Skeletal muscle satellite cell (primary cell): Measurements from ENCODE around the gene THBS2.
"Not testable (repeated sequence)": the region's sequence is repeated elsewhere in the genome, so short reads cannot be mapped to it uniquely, and the experiment has no call there.

Experiments
- H3K27me3 ChIP-seq: 2 replicates; pipeline ENCODE4 v1.7.0; 2013; ENCODE audit warnings: low read length; ENCODE audit not compliant: control insufficient read depth, insufficient read depth
- H3K36me3 ChIP-seq: 2 replicates; pipeline ENCODE4 v1.7.0; 2013; ENCODE audit warnings: mild to moderate bottlenecking, control low read depth, low read length; ENCODE audit not compliant: insufficient read depth
- H3K4me1 ChIP-seq: 2 replicates; pipeline ENCODE4 v1.7.0; 2013; ENCODE audit warnings: low read length; ENCODE audit not compliant: control insufficient read depth, insufficient read depth
- H3K4me2 ChIP-seq: 2 replicates; pipeline ENCODE4 v1.7.0; 2013; ENCODE audit warnings: mild to moderate bottlenecking, low read length
- H3K4me3 ChIP-seq: 2 replicates; pipeline ENCODE4 v1.7.0; 2013; ENCODE audit warnings: low read length
- H3K9ac ChIP-seq: 2 replicates; pipeline ENCODE4 v1.7.0; 2013; ENCODE audit warnings: mild to moderate bottlenecking, low read depth, low read length, moderate library complexity
- H3K9me3 ChIP-seq: replicated peaks from 2 replicates; pipeline ENCODE4 v1.7.0; 2013; ENCODE audit warnings: mild to moderate bottlenecking, control low read depth, low read length

Gene THBS2

DNA sequence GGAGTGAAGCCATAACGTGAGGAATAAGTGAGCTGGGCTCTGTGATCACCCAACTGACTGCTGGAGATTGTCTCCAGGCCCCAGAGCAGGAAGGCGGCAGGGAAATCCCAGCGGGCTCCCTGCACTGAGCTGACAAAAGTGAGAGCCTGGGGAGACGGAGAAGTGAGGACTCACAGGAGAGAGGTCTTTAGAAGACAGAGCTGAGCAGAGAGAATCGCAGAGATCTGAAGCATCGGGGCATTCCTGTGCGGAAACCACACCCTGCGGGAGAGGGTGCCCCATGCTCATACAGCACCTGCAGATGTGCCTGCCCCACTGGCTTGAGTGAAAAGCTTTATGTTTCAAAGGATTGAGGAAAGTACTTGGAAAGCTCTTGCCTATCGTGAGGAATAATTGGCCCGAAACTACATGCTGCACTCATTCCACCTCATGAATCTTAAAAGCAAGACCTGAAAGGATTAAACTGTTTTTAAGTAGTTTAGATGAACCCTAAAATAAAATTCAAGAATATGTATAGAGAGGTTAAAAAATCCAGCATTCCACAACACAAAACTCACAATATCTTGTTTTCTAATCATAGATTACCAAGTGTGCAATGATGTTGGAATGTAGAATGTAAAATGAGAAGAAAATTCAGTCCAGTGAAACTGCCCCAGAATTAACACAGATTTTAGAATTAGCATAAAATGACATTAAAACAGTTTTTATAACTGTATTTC, 17.7 kb upstream of the THBS2 start:
- Histone ChIP-seq H3K9ac (no peak overlapping the region), H3K9me3 (no peaks in the 10 kb centered on the region), H3K4me1 (peaks cover 17% of the 10 kb centered on the region), H3K27me3 (no peaks in the 10 kb centered on the region), H3K36me3 (no peaks in the 10 kb centered on the region), H3K4me2 (no peak overlapping the region), H3K4me3 (no peak overlapping the region)

DNA sequence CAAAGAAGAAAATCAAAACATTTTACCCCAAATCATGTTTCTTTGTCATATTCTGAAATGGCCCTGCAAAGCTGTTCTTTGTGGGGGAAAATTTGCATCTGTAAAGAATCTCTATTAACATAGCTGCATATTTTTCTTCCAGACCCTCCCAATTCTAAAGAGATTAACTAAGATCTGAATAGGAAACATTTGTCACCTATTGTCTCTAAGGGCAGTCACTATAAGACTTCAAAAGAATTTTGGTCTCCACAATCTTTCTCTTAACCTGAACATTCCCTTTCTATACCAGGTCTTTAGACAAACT, 16.4 kb upstream of the THBS2 start:
- H3K36me3 ChIP-seq = not testable (repeated sequence)

DNA sequence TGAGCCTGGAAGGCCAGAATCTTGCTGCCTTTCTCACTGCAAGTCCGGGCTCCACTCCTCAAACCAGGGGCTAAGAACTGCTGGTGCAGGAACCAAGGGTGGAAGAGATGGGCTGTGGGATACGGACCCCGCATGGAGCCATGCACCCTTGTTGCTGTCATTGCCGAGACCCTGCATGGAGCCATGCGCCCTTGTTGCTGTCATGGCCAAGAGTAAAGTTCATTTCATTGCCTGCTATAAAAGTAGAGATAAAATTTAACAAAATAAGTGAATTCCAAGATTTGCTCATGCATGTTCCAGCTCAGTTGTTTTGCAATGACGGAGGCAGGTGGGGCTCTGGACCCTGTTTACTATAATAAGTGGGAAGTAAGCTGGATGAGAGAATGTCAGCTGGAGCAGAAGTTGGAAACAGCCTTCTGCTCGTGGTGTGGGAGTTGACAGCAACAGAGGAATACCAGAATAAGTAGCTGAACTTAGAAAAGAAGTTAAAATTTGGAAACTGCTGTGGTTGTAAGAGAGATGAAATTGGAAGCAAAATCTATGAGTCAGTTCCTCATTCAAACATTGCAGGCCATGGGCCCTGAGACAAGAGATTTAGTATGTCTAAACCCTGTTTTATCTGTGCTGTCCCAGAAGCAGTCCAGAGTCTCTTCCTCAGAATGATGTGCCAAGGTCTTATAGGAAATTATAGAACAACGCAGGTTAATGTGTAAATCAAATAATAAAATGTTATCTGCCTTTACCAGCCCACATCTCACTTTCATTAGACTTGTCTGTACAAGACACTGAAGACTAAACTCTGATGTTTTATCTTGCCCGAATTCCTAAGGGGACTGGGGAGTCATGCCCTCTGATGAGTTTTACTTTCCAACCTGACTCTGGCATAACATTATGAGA, 15.8 kb upstream of the THBS2 start:
- no peaks in the 10 kb centered on the region for H3K36me3 ChIP-seq
- no peak overlapping the region for H3K9ac ChIP-seq
- peaks cover 17% of the 10 kb centered on the region for H3K4me1 ChIP-seq
- no peak overlapping the region for H3K4me3 ChIP-seq
- no peak overlapping the region for H3K4me2 ChIP-seq
- no peaks in the 10 kb centered on the region for H3K9me3 ChIP-seq
- H3K27me3 ChIP-seq = no peaks in the 10 kb centered on the region

More for the DNA sequence above, 16.4 kb upstream of the THBS2 start:
- H3K4me3 ChIP-seq, H3K9ac ChIP-seq, H3K9me3 ChIP-seq, H3K27me3 ChIP-seq, H3K4me2 ChIP-seq: not testable (repeated sequence)
- H3K4me1 ChIP-seq = peaks cover 17% of the 10 kb centered on the region

DNA sequence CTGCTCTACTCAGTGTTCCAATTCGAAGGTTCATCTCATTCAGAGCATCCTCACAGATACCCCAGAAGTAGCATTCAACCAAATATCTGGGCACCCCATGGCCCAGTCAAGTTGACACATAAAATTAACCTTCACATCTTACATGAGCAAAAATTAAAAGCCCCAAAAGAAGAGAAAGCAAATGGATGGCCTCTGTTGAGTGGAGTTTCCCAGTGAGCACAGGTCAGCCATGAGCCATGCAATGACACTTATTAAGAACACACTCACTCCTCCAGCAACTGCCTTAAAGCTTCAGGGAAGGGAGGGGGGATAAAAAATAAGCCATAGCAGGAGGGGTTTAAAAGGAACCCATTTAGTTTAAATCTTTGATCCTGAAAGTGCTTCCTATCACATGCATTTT, 14.6 kb upstream of the THBS2 start:
- no peaks in the 10 kb centered on the region for H3K36me3 ChIP-seq
- H3K9me3 ChIP-seq = no peaks in the 10 kb centered on the region
- no peak overlapping the region for H3K4me3 ChIP-seq
- H3K4me2 ChIP-seq = no peak overlapping the region
- H3K4me1 ChIP-seq = peaks cover 25% of the 10 kb centered on the region
- no peak overlapping the region for H3K9ac ChIP-seq
- no peaks in the 10 kb centered on the region for H3K27me3 ChIP-seq

DNA sequence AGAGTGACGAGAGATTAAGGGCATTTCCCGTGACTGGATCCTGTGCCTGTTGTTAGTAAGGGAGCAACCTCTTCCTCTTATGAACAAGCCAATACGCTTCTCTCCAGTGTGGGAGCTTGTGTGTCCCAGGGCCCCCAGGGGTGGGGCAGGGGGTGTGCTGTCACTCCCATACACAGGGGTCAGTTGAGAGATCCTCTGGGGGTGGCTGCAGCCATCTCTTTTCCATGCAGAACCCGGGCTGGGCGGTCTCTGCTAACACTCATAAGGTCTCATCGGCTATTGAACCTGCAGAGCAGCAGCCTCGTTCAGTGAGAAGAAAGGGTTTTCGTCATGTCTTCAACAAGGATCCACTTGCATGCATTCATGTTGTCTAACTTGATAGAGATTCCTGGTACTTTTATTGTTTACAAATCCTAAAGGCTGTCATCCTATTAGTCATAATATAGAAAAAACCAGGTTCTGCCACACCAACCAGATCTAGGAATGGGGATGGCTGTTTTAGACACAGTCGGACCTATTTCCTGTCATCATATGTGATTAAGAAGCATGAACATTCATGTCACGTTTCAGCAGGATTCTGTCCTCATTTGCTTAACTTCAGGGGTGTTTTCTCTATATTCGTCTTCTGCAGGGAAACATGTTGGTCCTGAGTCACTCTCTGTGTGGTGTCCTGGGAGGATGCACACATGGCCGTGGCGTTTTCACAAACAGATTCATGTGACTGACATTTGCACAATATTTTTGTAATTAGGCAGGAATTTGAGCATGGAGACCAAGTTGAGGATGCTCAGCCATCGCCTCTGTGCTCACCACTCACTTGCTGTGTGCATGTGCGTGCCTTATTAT, 13.3 kb upstream of the THBS2 start:
- no peaks in the 10 kb centered on the region for H3K27me3 ChIP-seq
- peaks cover 25% of the 10 kb centered on the region for H3K4me1 ChIP-seq
- no peak overlapping the region for H3K9ac ChIP-seq
- H3K4me2 ChIP-seq = no peak overlapping the region
- H3K4me3 ChIP-seq = no peak overlapping the region
- no peaks in the 10 kb centered on the region for H3K9me3 ChIP-seq
- H3K36me3 ChIP-seq = no peaks in the 10 kb centered on the region

DNA sequence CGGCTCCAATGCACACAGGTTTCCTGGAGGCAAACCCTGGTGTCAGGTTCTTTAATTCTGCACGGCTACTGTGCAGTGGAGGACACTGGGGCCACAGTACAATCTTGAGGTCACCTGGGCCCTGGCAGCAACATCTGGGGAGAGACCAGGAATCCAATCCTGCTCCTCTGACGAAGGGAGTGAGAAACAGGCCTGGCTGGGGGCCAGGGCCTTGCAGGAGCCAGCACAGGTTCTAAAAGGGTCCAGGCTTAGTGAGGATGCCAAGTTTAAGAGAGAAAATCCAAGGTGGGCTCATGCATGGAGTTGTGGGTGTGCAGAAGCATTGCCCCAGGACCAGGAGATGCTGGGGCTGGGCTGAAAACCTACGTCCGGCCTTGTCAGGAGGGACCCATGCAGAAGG, 12.6 kb upstream of the THBS2 start:
- H3K9me3 ChIP-seq = no peaks in the 10 kb centered on the region
- H3K9ac ChIP-seq = no peak overlapping the region
- no peaks in the 10 kb centered on the region for H3K27me3 ChIP-seq
- H3K4me1 ChIP-seq = peaks cover 23% of the 10 kb centered on the region
- H3K36me3 ChIP-seq = no peaks in the 10 kb centered on the region
- H3K4me2 ChIP-seq = no peak overlapping the region
- H3K4me3 ChIP-seq = no peak overlapping the region

DNA sequence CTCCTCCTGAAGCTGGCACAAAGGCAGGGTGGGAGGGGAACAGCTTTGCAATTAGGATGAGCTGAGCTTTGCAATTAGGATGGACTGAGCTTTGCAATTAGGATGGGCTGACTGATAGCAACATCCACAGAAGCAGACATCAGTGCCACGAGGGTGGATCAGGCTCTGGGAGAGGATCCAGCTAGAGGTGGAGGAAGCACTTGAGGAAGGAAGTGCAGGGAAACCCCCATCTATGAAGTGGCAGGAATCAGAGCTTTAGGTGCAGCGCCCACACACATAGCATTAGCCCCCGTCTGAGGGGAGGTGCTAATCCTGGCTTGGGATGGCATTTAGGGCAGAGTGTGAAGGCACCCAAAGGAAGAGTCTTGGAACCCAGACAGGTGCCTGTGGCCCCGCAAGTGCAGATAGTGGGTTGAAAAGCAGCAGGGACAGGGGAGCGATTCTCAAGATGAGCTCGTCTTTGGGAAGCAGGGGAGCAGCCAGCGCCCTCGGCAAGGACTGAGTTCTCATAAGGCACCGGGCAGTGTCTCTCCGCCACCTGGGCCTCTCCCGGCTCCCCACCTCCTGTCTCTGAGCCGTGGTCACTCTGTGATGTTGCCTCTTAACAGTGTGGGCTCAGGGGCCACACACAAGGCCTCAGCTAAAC, 12.0 kb upstream of the THBS2 start:
- Histone ChIP-seq H3K4me3 (no peak overlapping the region), H3K9ac (no peak overlapping the region), H3K9me3 (no peaks in the 10 kb centered on the region), H3K4me1 (peaks cover 20% of the 10 kb centered on the region), H3K27me3 (no peaks in the 10 kb centered on the region), H3K4me2 (no peak overlapping the region), H3K36me3 (no peaks in the 10 kb centered on the region)

DNA sequence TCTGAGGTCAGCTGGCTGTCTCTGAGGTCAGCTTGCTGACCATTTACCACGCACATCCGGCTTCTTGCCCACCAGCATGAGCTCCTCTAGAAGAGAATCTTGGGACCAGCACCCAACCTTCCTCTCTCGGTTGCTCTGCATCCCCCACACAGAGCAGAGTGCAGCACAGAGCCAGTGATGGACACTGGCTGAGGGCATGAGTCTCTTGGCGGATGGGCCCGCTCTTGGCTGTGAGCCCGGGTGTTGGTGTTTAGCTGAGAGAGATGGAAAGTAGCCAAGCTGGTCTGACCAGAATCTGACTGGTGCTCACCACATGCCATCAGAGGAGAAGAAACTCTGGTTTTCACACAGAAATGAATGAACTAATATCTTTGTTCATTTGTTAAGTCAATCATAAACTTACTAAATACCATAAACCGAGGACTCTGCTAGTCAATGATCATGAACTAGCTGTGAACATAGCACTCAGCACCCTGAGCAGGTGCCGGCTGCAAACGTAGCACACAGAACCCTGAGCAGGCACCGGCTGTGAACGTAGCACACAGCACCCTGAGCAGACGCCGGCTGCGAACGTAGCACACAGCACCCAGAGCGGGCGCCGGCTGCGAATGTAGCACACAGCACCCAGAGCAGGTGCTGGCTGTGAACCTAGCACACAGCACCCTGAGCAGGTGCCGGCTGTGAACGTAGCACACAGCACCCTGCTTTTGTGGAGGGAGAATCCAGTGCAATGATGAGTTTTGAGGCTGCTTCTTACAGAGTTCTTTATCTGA, 10.4 kb upstream of the THBS2 start:
- no peak overlapping the region for H3K4me3 ChIP-seq
- no peaks in the 10 kb centered on the region for H3K9me3 ChIP-seq
- no peak overlapping the region for H3K9ac ChIP-seq
- H3K4me1 ChIP-seq = peaks cover 10% of the 10 kb centered on the region
- H3K36me3 ChIP-seq = no peaks in the 10 kb centered on the region
- H3K27me3 ChIP-seq = no peaks in the 10 kb centered on the region
- H3K4me2 ChIP-seq = no peak overlapping the region

DNA sequence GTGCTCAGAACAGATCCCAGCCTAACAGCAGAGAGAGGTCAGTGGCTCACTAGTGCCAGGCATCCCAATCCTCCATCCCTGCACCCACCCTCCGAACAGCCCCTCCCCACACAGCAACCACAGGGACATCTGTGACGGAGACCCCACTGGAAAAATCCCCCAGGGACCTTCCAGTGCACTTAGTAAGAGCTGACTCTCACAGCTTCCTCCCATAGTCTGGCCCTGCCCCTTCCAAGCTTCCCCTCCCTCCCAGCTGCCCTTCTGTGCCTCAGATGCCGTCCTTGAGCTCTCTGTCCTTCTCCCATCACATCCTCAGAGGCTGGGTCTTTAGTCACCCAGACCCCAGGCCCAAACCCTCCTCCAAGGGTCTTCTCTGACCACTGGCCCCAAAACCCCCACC, 9.7 kb upstream of the THBS2 start:
- Histone ChIP-seq H3K4me2 (no peak overlapping the region), H3K36me3 (no peaks in the 10 kb centered on the region), H3K4me1 (peaks cover 8% of the 10 kb centered on the region), H3K27me3 (no peaks in the 10 kb centered on the region), H3K4me3 (no peak overlapping the region), H3K9me3 (no peaks in the 10 kb centered on the region), H3K9ac (no peak overlapping the region)

DNA sequence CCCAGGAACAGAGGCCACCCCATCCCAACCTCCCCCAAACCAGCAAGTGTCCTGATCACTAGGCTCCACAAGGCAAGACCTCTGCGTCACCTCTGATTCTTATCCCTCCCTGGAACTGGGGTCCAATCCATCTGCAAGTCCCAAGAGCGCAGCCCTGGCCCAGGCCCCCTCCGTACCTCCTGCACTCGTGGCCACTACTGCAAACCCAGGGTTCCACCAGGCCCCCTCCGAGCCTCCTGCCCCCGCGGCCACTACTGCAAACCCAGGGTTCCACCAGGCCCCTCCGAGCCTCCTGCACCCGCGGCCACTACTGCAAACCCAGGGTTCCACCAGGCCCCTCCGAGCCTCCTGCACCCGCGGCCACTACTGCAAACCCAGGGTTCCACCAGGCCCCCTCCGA, 9.0 kb upstream of the THBS2 start:
- not testable (repeated sequence) for H3K36me3 ChIP-seq, H3K9me3 ChIP-seq, H3K4me1 ChIP-seq, H3K9ac ChIP-seq, H3K4me3 ChIP-seq, H3K4me2 ChIP-seq, H3K27me3 ChIP-seq
